GM12878 (cell line): Measurements from ENCODE around the gene NUDT5.

Experiments used
- CBX3 ChIP-seq: fragments of 200-600 bp; sonication (generic); IDR thresholded peaks from 2 replicates; pipeline ENCODE4 v1.6.1; 2016; ENCODE audit warnings: low read depth, borderline replicate concordance
- CHD2 ChIP-seq: IDR thresholded peaks from 2 replicates; pipeline ENCODE4 v1.6.1; 2011; ENCODE audit warnings: low read depth, low read length, improper control_type of control experiment, borderline replicate concordance
- CTCF ChIP-seq, 3 experiments: IDR thresholded peaks in 2 of 3; conservative IDR thresholded peaks in 1 of 3; 2 replicates each; pipeline ENCODE4 v1.5.1; 2011; ENCODE audit warnings: low read depth in 3 of 3, low read length in 3 of 3, mild to moderate bottlenecking in 3 of 3, control low read depth in 2 of 3, moderate library complexity in 2 of 3, inconsistent platforms in 1 of 3, mixed read lengths in 1 of 3; ENCODE audit not compliant: control insufficient read depth in 2 of 3, insufficient read depth in 1 of 3; ENCODE audit errors: extremely low read depth in 1 of 3
- ESRRA ChIP-seq: IDR thresholded peaks from 2 replicates; pipeline ENCODE4 v1.6.1; 2012; ENCODE audit warnings: mild to moderate bottlenecking, low read length, improper control_type of control experiment
- RAD21 ChIP-seq: IDR thresholded peaks from 2 replicates; pipeline ENCODE4 v1.6.1; 2011; ENCODE audit warnings: mild to moderate bottlenecking, low read depth, low read length, moderate library complexity; ENCODE audit not compliant: insufficient read depth
- ZSCAN29 ChIP-seq: fragments of 450-650 bp; IDR thresholded peaks from 2 replicates; pipeline ENCODE4 v1.6.1; 2017; ENCODE audit warnings: mild to moderate bottlenecking, moderate library complexity

- TF ChIP-seq CTCF (IDR thresholded peaks at IDR 0.05 in 2 of 3, conservative IDR thresholded peaks at IDR 0.05 in 1 of 3; ENCODE audit: control insufficient read depth in 2 of 3, extremely low read depth in 1 of 3, insufficient read depth in 1 of 3, low read depth in 3 of 3, low read length in 3 of 3): no peak
- TF ChIP-seq ZSCAN29: no peak
- no peak for TF ChIP-seq CBX3
- TF ChIP-seq ESRRA: no peak
- no peak for TF ChIP-seq RAD21
- TF ChIP-seq CHD2: no peak
These were observed 45.5 kb downstream of the NUDT5 start for GRCh38 chr10:12150163-12150562.
